ENCODE measurements around the gene MXD3. TPM values are rescaled to one million over a fixed set of nuclear protein-coding genes. Genes with fewer than 3 reads are reported as not detected.

Gene MXD3
- total and polyA plus RNA-seq, 2 donors (not counting 1 experiment from before 2014, with no cell fraction given) = 11.5 to 14.8 TPM

DNA sequence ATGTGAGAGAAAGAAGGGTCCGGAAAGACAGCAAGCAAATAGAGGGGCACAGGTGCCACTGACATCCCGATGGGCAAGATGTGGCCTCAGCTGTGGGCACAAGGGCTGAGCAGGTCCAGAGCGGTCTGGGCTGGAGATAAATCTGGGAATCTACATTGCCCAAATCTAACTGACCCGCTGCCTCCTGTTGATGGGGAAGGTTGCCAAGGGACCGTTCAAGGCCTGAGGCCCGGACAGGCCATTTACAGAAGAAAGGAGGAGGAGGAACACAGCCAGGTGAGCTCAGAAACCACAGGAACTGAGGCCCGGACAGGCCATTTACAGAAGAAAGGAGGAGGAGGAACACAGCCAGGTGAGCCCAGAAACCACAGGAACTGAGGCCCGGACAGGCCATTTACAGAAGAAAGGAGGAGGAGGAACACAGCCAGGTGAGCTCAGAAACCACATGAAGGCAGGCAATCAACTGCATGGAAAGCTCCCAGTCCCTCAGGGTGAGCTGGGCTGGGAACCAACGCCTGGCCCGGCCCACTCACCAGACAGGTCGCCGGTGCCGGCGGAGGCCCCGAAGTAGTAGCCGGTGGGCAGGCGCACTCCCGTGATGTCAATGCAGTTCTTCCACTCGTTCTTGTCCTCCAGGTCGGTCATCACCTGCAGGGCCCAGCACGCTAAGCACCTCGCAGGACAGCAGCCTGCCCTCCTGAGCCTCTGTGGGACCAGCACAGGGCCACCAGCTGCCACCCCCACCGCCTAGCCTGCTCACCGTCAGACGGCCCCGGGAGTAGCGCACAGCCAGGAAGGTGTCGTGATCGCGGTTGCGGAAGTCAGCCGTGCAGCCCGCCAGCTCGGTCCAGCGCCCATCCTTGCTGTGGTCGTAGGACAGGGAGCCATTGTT lies 25.2 kb upstream of the MXD3 start:
- Histone ChIP-seq H3K27me3 (replicated peaks in 1 of 4; ENCODE audit: control extremely low read depth in 1 of 4, control insufficient read depth in 3 of 4, insufficient read depth in 4 of 4, low read length in 3 of 4) (no peaks in the 10 kb centered on the region), H3K79me2 (ENCODE audit: control insufficient read depth, insufficient read depth, low read length) (peaks cover 46% of the 10 kb centered on the region), H4K20me1 (ENCODE audit: control insufficient read depth, insufficient read depth, low read length, poor library complexity, severe bottlenecking) (peaks cover 46% of the 10 kb centered on the region), H3K9me3 (ENCODE audit: control extremely low read depth in 1 of 3, control insufficient read depth in 2 of 3, insufficient read depth in 1 of 3, low read length in 2 of 3) (no peaks in the 10 kb centered on the region), H3K27ac (ENCODE audit: low read length in 2 of 2) (no peak overlapping the region), H2AFZ (ENCODE audit: insufficient read depth, low read depth, low read length, poor library complexity, severe bottlenecking) (no peak overlapping the region), H3K4me3 (ENCODE audit: control extremely low read depth in 1 of 5, extremely low read depth in 1 of 5, insufficient read depth in 1 of 5, low read depth in 2 of 5, low read length in 4 of 5) (no peak overlapping the region), H3K36me3 (replicated peaks in 1 of 2; ENCODE audit: control extremely low read depth in 1 of 2, control insufficient read depth in 1 of 2, extremely low read depth in 1 of 2, insufficient read depth in 2 of 2, low read length in 1 of 2) (peaks cover 0 to 86% of the 10 kb centered on the region in 2 experiments), H3K9ac (ENCODE audit: low read length) (no peak overlapping the region), H3K4me2 (replicated peaks; ENCODE audit: low read depth, low read length, poor library complexity, severe bottlenecking) (no peak overlapping the region), H3K4me1 (ENCODE audit: control insufficient read depth in 2 of 2, insufficient read depth in 2 of 2, low read length in 2 of 2) (peaks cover 4 to 12% of the 10 kb centered on the region in 2 donors)
- ATAC-seq (ENCODE audit: low read depth) = no peak
- H3K27ac Mint-ChIP-seq = no peak overlapping the region
- CTCF ChIA-PET = interaction anchor here (1.1 to 1.6 kb wide), 3 partner anchors 34 to 225 kb away, joined by 3 to 5 read pairs (median 3); no protein-coding TSS in a partner anchor
- no peaks in the 10 kb centered on the region for H3K9me3 Mint-ChIP-seq (ENCODE audit: insufficient read depth)
- TF ChIP-seq, protein P1, sequence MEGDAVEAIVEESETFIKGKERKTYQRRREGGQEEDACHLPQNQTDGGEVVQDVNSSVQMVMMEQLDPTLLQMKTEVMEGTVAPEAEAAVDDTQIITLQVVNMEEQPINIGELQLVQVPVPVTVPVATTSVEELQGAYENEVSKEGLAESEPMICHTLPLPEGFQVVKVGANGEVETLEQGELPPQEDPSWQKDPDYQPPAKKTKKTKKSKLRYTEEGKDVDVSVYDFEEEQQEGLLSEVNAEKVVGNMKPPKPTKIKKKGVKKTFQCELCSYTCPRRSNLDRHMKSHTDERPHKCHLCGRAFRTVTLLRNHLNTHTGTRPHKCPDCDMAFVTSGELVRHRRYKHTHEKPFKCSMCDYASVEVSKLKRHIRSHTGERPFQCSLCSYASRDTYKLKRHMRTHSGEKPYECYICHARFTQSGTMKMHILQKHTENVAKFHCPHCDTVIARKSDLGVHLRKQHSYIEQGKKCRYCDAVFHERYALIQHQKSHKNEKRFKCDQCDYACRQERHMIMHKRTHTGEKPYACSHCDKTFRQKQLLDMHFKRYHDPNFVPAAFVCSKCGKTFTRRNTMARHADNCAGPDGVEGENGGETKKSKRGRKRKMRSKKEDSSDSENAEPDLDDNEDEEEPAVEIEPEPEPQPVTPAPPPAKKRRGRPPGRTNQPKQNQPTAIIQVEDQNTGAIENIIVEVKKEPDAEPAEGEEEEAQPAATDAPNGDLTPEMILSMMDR (IDR thresholded peaks at IDR 0.05) = no peak
- TF ChIP-seq EZH2 (IDR thresholded peaks at IDR 0.05; ENCODE audit: borderline replicate concordance, insufficient read depth, low read depth, low read length, poor library complexity, severe bottlenecking) = no peak
- intact Hi-C loops (cut with micrococcal nuclease) = no loop called here
- DNase-seq = no peak
- peaks cover 13% of the 10 kb centered on the region for H3K4me1 Mint-ChIP-seq
- no peaks in the 10 kb centered on the region for H3K27me3 Mint-ChIP-seq
- POLR2A ChIA-PET = no interaction called here
- no peak overlapping the region for H3K4me3 Mint-ChIP-seq
- 96% methylated on average over 32 of the region's 36 CpGs for WGBS (ENCODE audit: insufficient coverage)

DNA sequence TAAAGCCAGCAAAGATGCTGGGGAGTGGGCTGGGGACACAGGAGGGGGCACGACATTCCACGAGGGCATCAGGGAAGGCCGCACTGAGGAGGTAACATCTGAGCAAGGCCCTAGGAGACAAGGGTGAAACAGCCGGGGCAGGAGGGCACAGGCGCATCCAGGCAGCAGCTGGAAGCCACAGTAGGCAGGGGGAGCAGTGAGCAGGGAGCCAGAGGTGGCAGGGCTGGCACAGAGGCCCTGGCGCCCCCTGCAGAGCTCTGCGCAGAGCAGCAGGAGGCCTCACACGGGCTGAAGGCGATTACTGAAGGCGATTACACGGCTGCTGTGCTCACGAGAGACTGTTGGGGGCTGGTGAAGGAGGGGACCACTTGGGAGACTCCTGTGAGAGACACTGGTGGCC lies 24.4 kb upstream of the MXD3 start:
- TF ChIP-seq, protein P1 (IDR thresholded peaks at IDR 0.05) = peak; percentile 25
- TF ChIP-seq EZH2 (IDR thresholded peaks at IDR 0.05; ENCODE audit: borderline replicate concordance, insufficient read depth, low read depth, low read length, poor library complexity, severe bottlenecking) = no peak
- no peak overlapping the region for H3K27ac Mint-ChIP-seq
- ChIA-PET CTCF (interaction anchor here (1.1 to 1.6 kb wide), 4 partner anchors 18 to 224 kb away, joined by 3 to 5 read pairs (median 4); no protein-coding TSS in a partner anchor), POLR2A (no interaction called here)
- intact Hi-C loops (cut with micrococcal nuclease) = no loop called here
- Histone ChIP-seq H2AFZ (ENCODE audit: insufficient read depth, low read depth, low read length, poor library complexity, severe bottlenecking) (no peak overlapping the region), H3K4me3 (ENCODE audit: control extremely low read depth in 1 of 5, extremely low read depth in 1 of 5, insufficient read depth in 1 of 5, low read depth in 2 of 5, low read length in 4 of 5) (no peak overlapping the region), H3K4me1 (ENCODE audit: control insufficient read depth in 2 of 2, insufficient read depth in 2 of 2, low read length in 2 of 2) (peaks cover 11 to 20% of the 10 kb centered on the region in 2 donors), H3K27ac (ENCODE audit: low read length in 2 of 2) (no peak overlapping the region), H3K79me2 (ENCODE audit: control insufficient read depth, insufficient read depth, low read length) (peaks cover 39% of the 10 kb centered on the region), H3K9me3 (ENCODE audit: control extremely low read depth in 1 of 3, control insufficient read depth in 2 of 3, insufficient read depth in 1 of 3, low read length in 2 of 3) (no peaks in the 10 kb centered on the region), H3K27me3 (replicated peaks in 1 of 4; ENCODE audit: control extremely low read depth in 1 of 4, control insufficient read depth in 3 of 4, insufficient read depth in 4 of 4, low read length in 3 of 4) (no peaks in the 10 kb centered on the region), H3K4me2 (replicated peaks; ENCODE audit: low read depth, low read length, poor library complexity, severe bottlenecking) (no peak overlapping the region), H4K20me1 (ENCODE audit: control insufficient read depth, insufficient read depth, low read length, poor library complexity, severe bottlenecking) (peaks cover 42% of the 10 kb centered on the region), H3K36me3 (replicated peaks in 1 of 2; ENCODE audit: control extremely low read depth in 1 of 2, control insufficient read depth in 1 of 2, extremely low read depth in 1 of 2, insufficient read depth in 2 of 2, low read length in 1 of 2) (peaks cover 0 to 85% of the 10 kb centered on the region in 2 experiments), H3K9ac (ENCODE audit: low read length) (no peak overlapping the region)
- H3K9me3 Mint-ChIP-seq (ENCODE audit: insufficient read depth) = no peaks in the 10 kb centered on the region
- peak; percentile 34 for ATAC-seq (ENCODE audit: low read depth)
- H3K4me1 Mint-ChIP-seq = peaks cover 20% of the 10 kb centered on the region
- WGBS (ENCODE audit: insufficient coverage) = 65% methylated on average over 12 of the region's 12 CpGs
- no peaks in the 10 kb centered on the region for H3K27me3 Mint-ChIP-seq
- no peak overlapping the region for H3K4me3 Mint-ChIP-seq
- DNase-seq = no peak

Measured in B cell (primary cell).